GM10266 (cell line): Measurements from ENCODE around the gene ZBTB25.

Source experiments
- DNase-seq: peaks from one replicate; pipeline ENCODE4 v3.0.0; 2012; ENCODE audit errors: extremely low spot score
- TF ChIP-seq, protein P1 (sequence below): IDR thresholded peaks from 2 replicates; pipeline ENCODE4 v1.5.1; 2012; ENCODE audit warnings: mild to moderate bottlenecking, low read depth; ENCODE audit not compliant: control insufficient read depth, insufficient read depth; ENCODE audit errors: missing control alignments

Gene ZBTB25

GRCh38 chr14:64434528-64434927, 69.1 kb downstream of the ZBTB25 start:
- TF ChIP-seq, protein P1, sequence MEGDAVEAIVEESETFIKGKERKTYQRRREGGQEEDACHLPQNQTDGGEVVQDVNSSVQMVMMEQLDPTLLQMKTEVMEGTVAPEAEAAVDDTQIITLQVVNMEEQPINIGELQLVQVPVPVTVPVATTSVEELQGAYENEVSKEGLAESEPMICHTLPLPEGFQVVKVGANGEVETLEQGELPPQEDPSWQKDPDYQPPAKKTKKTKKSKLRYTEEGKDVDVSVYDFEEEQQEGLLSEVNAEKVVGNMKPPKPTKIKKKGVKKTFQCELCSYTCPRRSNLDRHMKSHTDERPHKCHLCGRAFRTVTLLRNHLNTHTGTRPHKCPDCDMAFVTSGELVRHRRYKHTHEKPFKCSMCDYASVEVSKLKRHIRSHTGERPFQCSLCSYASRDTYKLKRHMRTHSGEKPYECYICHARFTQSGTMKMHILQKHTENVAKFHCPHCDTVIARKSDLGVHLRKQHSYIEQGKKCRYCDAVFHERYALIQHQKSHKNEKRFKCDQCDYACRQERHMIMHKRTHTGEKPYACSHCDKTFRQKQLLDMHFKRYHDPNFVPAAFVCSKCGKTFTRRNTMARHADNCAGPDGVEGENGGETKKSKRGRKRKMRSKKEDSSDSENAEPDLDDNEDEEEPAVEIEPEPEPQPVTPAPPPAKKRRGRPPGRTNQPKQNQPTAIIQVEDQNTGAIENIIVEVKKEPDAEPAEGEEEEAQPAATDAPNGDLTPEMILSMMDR: no peak
- DNase-seq: no peak

GRCh38 chr14:64423987-64424386, 79.7 kb downstream of the ZBTB25 start:
- DNase-seq: no peak
- TF ChIP-seq, protein P1: no peak

DNA sequence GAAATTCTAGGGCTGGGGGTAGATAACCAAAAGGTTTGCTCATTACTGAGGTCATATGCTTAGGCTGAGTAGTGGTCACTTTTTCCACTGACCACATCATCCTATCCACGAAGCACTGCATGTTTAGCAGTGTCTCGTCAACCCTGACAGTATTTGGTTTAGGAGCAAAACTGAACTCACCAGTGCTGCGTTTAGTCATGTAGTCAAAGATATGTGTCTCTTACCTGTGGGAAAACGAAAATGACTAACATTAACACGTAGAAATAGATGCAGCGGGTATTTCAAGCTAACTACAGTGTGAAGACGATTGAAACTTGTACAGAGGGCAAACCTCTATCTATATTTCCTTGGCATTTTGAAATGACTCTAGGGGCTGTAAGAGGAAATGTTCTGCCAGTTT, 80.9 kb downstream of the ZBTB25 start:
- no peak for DNase-seq
- TF ChIP-seq, protein P1: no peak

GRCh38 chr14:64422005-64422404, 81.6 kb downstream of the ZBTB25 start:
- no peak for DNase-seq
- TF ChIP-seq, protein P1: no peak

GRCh38 chr14:64421166-64421565, 82.5 kb downstream of the ZBTB25 start:
- DNase-seq: no peak
- TF ChIP-seq, protein P1: no peak

- TF ChIP-seq, protein P1: no peak
- DNase-seq: no peak
Observed at GRCh38 chr14:64419003-64419402, 84.6 kb downstream of the ZBTB25 start.

DNA sequence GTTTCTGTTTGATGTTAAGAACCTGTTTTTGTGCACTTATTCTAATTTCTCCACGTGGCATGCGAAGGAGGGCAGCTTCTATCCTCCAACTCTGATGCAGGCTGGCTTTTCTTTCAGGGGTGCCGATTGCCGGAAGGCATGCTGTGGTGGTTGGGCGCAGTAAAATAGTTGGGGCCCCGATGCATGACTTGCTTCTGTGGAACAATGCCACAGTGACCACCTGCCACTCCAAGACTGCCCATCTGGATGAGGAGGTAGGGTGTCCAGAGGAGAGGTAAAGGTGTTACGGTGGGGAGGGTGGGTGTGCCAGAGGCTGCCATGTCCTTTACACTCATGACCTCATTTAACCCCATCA, 85.9 kb downstream of the ZBTB25 start:
- TF ChIP-seq, protein P1: no peak
- no peak for DNase-seq
